Calu3 (cell line): ENCODE measurements around the gene RNF182. TPM values are rescaled to one million over a fixed set of nuclear protein-coding genes. Genes with fewer than 3 reads are reported as not detected.

Source experiments
- BruUV-seq: library from RNA; stranded (reverse); fragments of 400-500 nt; replicated peaks from 2 replicates; lab custom pipeline; 2021; lab: Mats Ljungman, UMichigan
- CTCF ChIA-PET: fragments of 300-600 bp; sonication (Branson Sonifier 250); formaldehyde crosslinking; loops from one replicate; lab custom pipeline; 2022; ENCODE audit warnings: antibody characterized with exemption; lab: Charles Lee
- DNase-seq: peaks from one replicate; pipeline ENCODE4 v3.0.0; 2022
- H3K27ac Mint-ChIP-seq: one replicate; pipeline ENCODE4 v1.8.0; 2022; ENCODE audit warnings: mixed read lengths; ENCODE audit not compliant: unreplicated experiment
- H3K27me3 Mint-ChIP-seq: one replicate; pipeline ENCODE4 v1.8.0; 2022; ENCODE audit warnings: mixed read lengths; ENCODE audit not compliant: unreplicated experiment
- H3K36me3 Mint-ChIP-seq: one replicate; pipeline ENCODE4 v1.8.0; 2022; ENCODE audit warnings: mild to moderate bottlenecking, moderate library complexity, mixed read lengths; ENCODE audit not compliant: insufficient read depth, unreplicated experiment
- H3K4me1 Mint-ChIP-seq: one replicate; pipeline ENCODE4 v1.8.0; 2022; ENCODE audit warnings: mild to moderate bottlenecking, low read depth, mixed read lengths; ENCODE audit not compliant: unreplicated experiment
- H3K4me3 Mint-ChIP-seq: one replicate; pipeline ENCODE4 v1.8.0; 2022; ENCODE audit warnings: mild to moderate bottlenecking, low read depth, moderate library complexity, mixed read lengths; ENCODE audit not compliant: unreplicated experiment
- H3K9me3 Mint-ChIP-seq: one replicate; pipeline ENCODE4 v1.8.0; 2022; ENCODE audit warnings: low read depth, mixed read lengths; ENCODE audit not compliant: unreplicated experiment
- CTCF ChIP-seq: fragments of 200-600 bp; IDR thresholded peaks from one replicate; pipeline ENCODE4 v1.8.0; 2022; ENCODE audit warnings: antibody characterized with exemption; ENCODE audit not compliant: unreplicated experiment
- intact Hi-C: fragments of 100-400 bp; cut with micrococcal nuclease; formaldehyde crosslinking; loops from one replicate; pipeline ENCODE4 v1.10.0; 2022; ENCODE audit not compliant: unreplicated experiment
- total RNA-seq: library from RNA; stranded (reverse); gene quantifications from 2 replicates; pipeline ENCODE4 v1.2.3, GENCODE V29; 2022

The RNF182 gene
- total RNA-seq, 1 experiment from 2014 or later, result 1.1 TPM

GRCh38 chr6:13892017-13892645 is 32.6 kb upstream of the RNF182 start:
- CTCF ChIA-PET, result no interaction called here
- no peak overlapping the region for H3K4me3 Mint-ChIP-seq
- intact Hi-C loops, result no loop called here
- H3K27me3 Mint-ChIP-seq, result peaks cover 4% of the 10 kb centered on the region
- no peak for DNase-seq
- no peak for TF ChIP-seq CTCF
- H3K4me1 Mint-ChIP-seq, result no peaks in the 10 kb centered on the region
- no peaks in the 10 kb centered on the region for H3K9me3 Mint-ChIP-seq
- BruUV-seq, result no TSS peak
- no peaks in the 10 kb centered on the region for H3K36me3 Mint-ChIP-seq
- no peak overlapping the region for H3K27ac Mint-ChIP-seq

DNA sequence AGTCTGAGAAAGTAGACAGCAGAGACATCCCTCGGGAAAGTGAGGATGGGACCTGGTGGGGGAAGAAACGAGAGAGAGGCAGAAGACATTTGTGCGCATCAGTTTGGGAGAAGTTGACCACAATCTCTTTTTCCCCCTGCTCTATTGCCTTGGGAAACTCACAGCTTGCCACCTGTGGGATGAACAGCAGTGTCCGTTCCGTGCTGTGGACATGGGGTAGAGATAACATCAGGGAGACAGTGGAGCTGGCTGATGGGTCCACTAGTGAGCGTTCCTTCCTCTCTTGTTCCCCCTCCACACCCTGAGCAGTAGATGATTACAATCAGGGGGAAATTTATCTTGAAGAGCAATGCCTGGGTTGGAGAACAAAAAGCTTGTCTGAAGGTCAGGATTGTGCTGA is 21.8 kb upstream of the RNF182 start:
- intact Hi-C loops, result loop anchor here (10.0 kb wide), 1 partner anchor 108 kb away; no protein-coding TSS in a partner anchor
- Mint-ChIP-seq H3K4me3 (no peak overlapping the region), H3K4me1 (no peaks in the 10 kb centered on the region), H3K9me3 (no peaks in the 10 kb centered on the region), H3K27me3 (peaks cover 38% of the 10 kb centered on the region), H3K27ac (no peak overlapping the region), H3K36me3 (no peaks in the 10 kb centered on the region)
- BruUV-seq, result no TSS peak
- no peak for DNase-seq
- CTCF ChIA-PET, result no interaction called here
- TF ChIP-seq CTCF, result no peak

- peaks cover 36% of the 10 kb centered on the region for H3K27me3 Mint-ChIP-seq
- no peaks in the 10 kb centered on the region for H3K36me3 Mint-ChIP-seq
- H3K27ac Mint-ChIP-seq, result no peak overlapping the region
- intact Hi-C loops, result loop anchor here (10.0 kb wide), 1 partner anchor 109 kb away; no protein-coding TSS in a partner anchor
- no peak for TF ChIP-seq CTCF
- DNase-seq, result no peak
- H3K9me3 Mint-ChIP-seq, result no peaks in the 10 kb centered on the region
- no peaks in the 10 kb centered on the region for H3K4me1 Mint-ChIP-seq
- CTCF ChIA-PET, result no interaction called here
- no TSS peak for BruUV-seq
- H3K4me3 Mint-ChIP-seq, result no peak overlapping the region
These were observed 21.4 kb upstream of the RNF182 start for GRCh38 chr6:13903364-13903763.

- H3K4me1 Mint-ChIP-seq, result no peaks in the 10 kb centered on the region
- TF ChIP-seq CTCF, result no peak
- BruUV-seq, result no TSS peak
- CTCF ChIA-PET, result interaction anchor here (1.2 kb wide), 1 partner anchor 160 kb away, joined by 3 read pairs; no protein-coding TSS in a partner anchor
- H3K27ac Mint-ChIP-seq, result no peak overlapping the region
- intact Hi-C loops, result loop anchor here (5.0 to 10.0 kb wide), 2 partner anchors 112 to 140 kb away; no protein-coding TSS in a partner anchor
- no peak for DNase-seq
- H3K36me3 Mint-ChIP-seq, result no peaks in the 10 kb centered on the region
- peaks cover 29% of the 10 kb centered on the region for H3K27me3 Mint-ChIP-seq
- no peak overlapping the region for H3K4me3 Mint-ChIP-seq
- no peaks in the 10 kb centered on the region for H3K9me3 Mint-ChIP-seq
These were observed 17.8 kb upstream of the RNF182 start for GRCh38 chr6:13907001-13907350.
